Coronary artery (tissue), 2 donors: ENCODE results near the gene B3GNT9.

Experiments used
- DNase-seq: peaks from one replicate; pipeline ENCODE4 v3.0.0-alpha.2; 2017; ENCODE audit warnings: low spot score
- H3K27ac ChIP-seq, 2 donors: fragments of 200-600 bp; sonication (generic); one replicate each; pipeline ENCODE4 v1.5.1; 2016 to 2019
- H3K4me3 ChIP-seq: fragments of 200-600 bp; sonication (generic); 2 replicates; pipeline ENCODE4 v1.5.1; 2016; ENCODE audit warnings: mild to moderate bottlenecking, moderate library complexity
- CTCF ChIP-seq: fragments of 200-600 bp; sonication (generic); IDR thresholded peaks from one replicate; pipeline ENCODE4 v1.5.1; 2019; ENCODE audit warnings: antibody characterized with exemption

Gene B3GNT9

GRCh38 chr16:67182288-67182687 lies 31.5 kb upstream of the B3GNT9 start:
- TF ChIP-seq CTCF: no peak
- Histone ChIP-seq H3K27ac (no peak overlapping the region), H3K4me3 (no peak overlapping the region)
- no peak for DNase-seq

- no peak for DNase-seq
- peak overlapping the region in 1 of 2 donors; percentile 61 for H3K27ac ChIP-seq
- TF ChIP-seq CTCF: no peak
These were observed 30.5 kb upstream of the B3GNT9 start for GRCh38 chr16:67181346-67181745.

GRCh38 chr16:67180166-67180565 lies 29.4 kb upstream of the B3GNT9 start:
- TF ChIP-seq CTCF: no peak
- Histone ChIP-seq H3K27ac (no peak overlapping the region), H3K4me3 (no peak overlapping the region)
- no peak for DNase-seq

More at GRCh38 chr16:67181346-67181745, 30.5 kb upstream of the B3GNT9 start:
- no peak overlapping the region for H3K4me3 ChIP-seq

- DNase-seq: no peak
- no peak for TF ChIP-seq CTCF
- H3K4me3 ChIP-seq: no peak overlapping the region
- no peak overlapping the region for H3K27ac ChIP-seq
These were observed 28.8 kb upstream of the B3GNT9 start for GRCh38 chr16:67179421-67180080.

- no peak for DNase-seq
- H3K4me3 ChIP-seq: peak overlapping the region; percentile 67
- TF ChIP-seq CTCF: no peak
- peak overlapping the region in 1 of 2 donors; percentile 61 for H3K27ac ChIP-seq
These were observed 27.2 kb upstream of the B3GNT9 start for GRCh38 chr16:67177743-67178699.

GRCh38 chr16:67176662-67177061 lies 25.9 kb upstream of the B3GNT9 start:
- TF ChIP-seq CTCF: no peak
- DNase-seq: no peak
- Histone ChIP-seq H3K27ac (no peak overlapping the region), H3K4me3 (no peak overlapping the region)
